ENCODE data around the gene GRIK3.

- TF ChIP-seq POLR2A (IDR thresholded peaks at IDR 0.05; ENCODE audit: low read length) (no peak), GATA1 (IDR thresholded peaks at IDR 0.05; ENCODE audit: low read depth, low read length) (no peak)
These were observed 127.8 kb downstream of the GRIK3 start for GRCh38 chr1:36906555-36906954.
